ENCODE measurements around the gene TMEM128. TPM values are rescaled to one million over a fixed set of nuclear protein-coding genes. Genes with fewer than 3 reads are reported as not detected.

The TMEM128 gene
- polyA plus RNA-seq, 1 donor (not counting 4 experiments of a cell fraction or from before 2014, with no cell fraction given): 32.7 TPM

GRCh38 chr4:4271912-4272311 is 23.9 kb upstream of the TMEM128 start:
- Histone ChIP-seq H3K27me3 (ENCODE audit: control insufficient read depth, extremely low read depth, insufficient read depth, low read length) (no peaks in the 10 kb centered on the region), H3K9me1 (ENCODE audit: control insufficient read depth, extremely low read depth, insufficient read depth, low read length) (no peaks in the 10 kb centered on the region), H3K4me3 (ENCODE audit: control insufficient read depth in 2 of 3, extremely low read depth in 1 of 3, insufficient read depth in 2 of 3, low read depth in 1 of 3, low read length in 3 of 3) (no peak overlapping the region), H3K9ac (ENCODE audit: control insufficient read depth, extremely low read depth, insufficient read depth, low read length) (no peak overlapping the region), H3K27ac (ENCODE audit: control insufficient read depth, insufficient read depth, low read length) (no peak overlapping the region), H4K20me1 (ENCODE audit: control insufficient read depth, extremely low read depth, insufficient read depth, low read length) (no peaks in the 10 kb centered on the region), H2AFZ (ENCODE audit: control insufficient read depth, low read length) (no peak overlapping the region), H3K4me2 (ENCODE audit: control insufficient read depth, extremely low read depth, insufficient read depth, low read depth, low read length) (no peak overlapping the region), H3K4me1 (ENCODE audit: control insufficient read depth, extremely low read depth, insufficient read depth, low read length) (peaks cover 18% of the 10 kb centered on the region), H3K9me3 (ENCODE audit: control insufficient read depth, low read depth, low read length) (no peaks in the 10 kb centered on the region), H3K79me2 (ENCODE audit: control insufficient read depth, insufficient read depth, low read length) (no peaks in the 10 kb centered on the region), H3K36me3 (ENCODE audit: control insufficient read depth in 2 of 2, extremely low read depth in 1 of 2, insufficient read depth in 2 of 2, low read length in 2 of 2) (peaks cover 14 to 37% of the 10 kb centered on the region in 2 experiments)
- FAIRE-seq (no peak), DNase-seq (ENCODE audit: low read depth, low spot score) (no peak)
- dilution Hi-C loops (cut with MboI; ENCODE audit: extremely low pct_ligation_motif_present, low sequenced_read_pairs): no loop called here
- TF ChIP-seq CTCF (optimal IDR thresholded peaks at IDR 0.05 in 1 of 3, IDR thresholded peaks at IDR 0.05 in 1 of 3, conservative IDR thresholded peaks at IDR 0.05 in 1 of 3; ENCODE audit: extremely low read depth in 1 of 3, insufficient read depth in 2 of 3, low read length in 3 of 3) (peak in 1 of 3 experiments; percentile 30), EZH2 (IDR thresholded peaks at IDR 0.05; ENCODE audit: low read length) (no peak)

- Histone ChIP-seq H3K27me3 (ENCODE audit: control insufficient read depth, extremely low read depth, insufficient read depth, low read length) (no peaks in the 10 kb centered on the region), H3K9ac (ENCODE audit: control insufficient read depth, extremely low read depth, insufficient read depth, low read length) (no peak overlapping the region), H3K79me2 (ENCODE audit: control insufficient read depth, insufficient read depth, low read length) (no peaks in the 10 kb centered on the region), H3K4me1 (ENCODE audit: control insufficient read depth, extremely low read depth, insufficient read depth, low read length) (peaks cover 18% of the 10 kb centered on the region), H3K9me3 (ENCODE audit: control insufficient read depth, low read depth, low read length) (no peaks in the 10 kb centered on the region), H3K4me2 (ENCODE audit: control insufficient read depth, extremely low read depth, insufficient read depth, low read depth, low read length) (peak overlapping the region; percentile 25), H3K9me1 (ENCODE audit: control insufficient read depth, extremely low read depth, insufficient read depth, low read length) (no peaks in the 10 kb centered on the region), H3K27ac (ENCODE audit: control insufficient read depth, insufficient read depth, low read length) (peak overlapping the region; percentile 82), H2AFZ (ENCODE audit: control insufficient read depth, low read length) (no peak overlapping the region), H3K4me3 (ENCODE audit: control insufficient read depth in 2 of 3, extremely low read depth in 1 of 3, insufficient read depth in 2 of 3, low read depth in 1 of 3, low read length in 3 of 3) (no peak overlapping the region), H4K20me1 (ENCODE audit: control insufficient read depth, extremely low read depth, insufficient read depth, low read length) (no peaks in the 10 kb centered on the region), H3K36me3 (ENCODE audit: control insufficient read depth in 2 of 2, extremely low read depth in 1 of 2, insufficient read depth in 2 of 2, low read length in 2 of 2) (peaks cover 14 to 33% of the 10 kb centered on the region in 2 experiments)
- DNase-seq (ENCODE audit: low read depth, low spot score) (no peak), FAIRE-seq (no peak)
- dilution Hi-C loops (cut with MboI; ENCODE audit: extremely low pct_ligation_motif_present, low sequenced_read_pairs): no loop called here
- TF ChIP-seq EZH2 (IDR thresholded peaks at IDR 0.05; ENCODE audit: low read length) (no peak), CTCF (optimal IDR thresholded peaks at IDR 0.05 in 1 of 3, IDR thresholded peaks at IDR 0.05 in 1 of 3, conservative IDR thresholded peaks at IDR 0.05 in 1 of 3; ENCODE audit: extremely low read depth in 1 of 3, insufficient read depth in 2 of 3, low read length in 3 of 3) (no peak)
These were observed 22.5 kb upstream of the TMEM128 start for GRCh38 chr4:4270529-4270928.

Data from keratinocyte (primary cell).